GM19455 (cell line): Measurements from ENCODE around the gene ANKRD52.
A peak's percentile ranks its signal among the peaks of the same experiment; 100 is the strongest.
"Not testable (repeated sequence)": the region's sequence is repeated elsewhere in the genome, so short reads cannot be mapped to it uniquely, and the experiment has no call there.

ENCODE experiments used
- ATAC-seq: cut with Tn5 transposase; IDR thresholded peaks from one replicate; pipeline ENCODE4 v1.9.1; 2021; ENCODE audit not compliant: unreplicated experiment

The ANKRD52 gene

GRCh38 chr12:56258068-56258819 lies at the start of gene ANKRD52:
Gene ANKRD52, minus strand, starts transcription at chr12:56258384. Its CDS starts 115 bp downstream, at chr12:56258269.
- ATAC-seq: peak; percentile 88

DNA sequence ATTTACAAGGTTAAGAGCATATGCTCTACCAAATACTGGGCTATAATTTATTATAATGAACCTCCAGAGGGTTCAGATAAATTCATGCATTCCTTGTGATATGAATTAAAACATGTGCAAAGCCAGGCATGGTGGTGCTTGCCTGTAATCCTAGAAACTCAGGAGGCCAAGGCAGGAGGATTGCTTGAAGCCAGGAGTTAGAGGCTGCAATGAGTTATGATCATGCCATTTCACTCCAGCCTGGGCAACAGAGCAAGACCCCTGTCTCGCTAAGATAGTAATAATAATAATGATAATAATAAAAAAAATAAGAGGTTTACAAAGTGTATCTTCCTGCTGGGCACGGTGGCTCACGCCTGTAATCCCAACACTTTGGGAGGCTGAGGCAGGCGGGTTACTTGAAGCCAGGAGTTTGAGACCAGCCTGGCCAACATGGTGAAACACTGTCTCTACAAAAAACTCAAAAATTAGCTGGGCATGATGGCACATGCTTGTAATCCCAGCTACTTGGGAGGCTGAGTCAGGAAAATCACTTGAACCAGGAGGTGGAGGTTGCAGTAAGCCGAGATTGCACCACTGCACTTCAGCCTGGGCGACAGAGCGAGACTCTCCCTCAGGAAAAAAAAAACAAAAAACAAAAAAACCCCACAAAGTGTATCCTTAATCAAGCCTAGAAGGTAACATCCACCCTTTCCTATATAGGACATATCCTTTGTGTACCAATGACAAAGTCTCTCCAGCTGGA lies 49.2 kb upstream of the ANKRD52 start:
- ATAC-seq: no peak

GRCh38 chr12:56304872-56305590 lies 46.8 kb upstream of the ANKRD52 start:
- no peak for ATAC-seq

DNA sequence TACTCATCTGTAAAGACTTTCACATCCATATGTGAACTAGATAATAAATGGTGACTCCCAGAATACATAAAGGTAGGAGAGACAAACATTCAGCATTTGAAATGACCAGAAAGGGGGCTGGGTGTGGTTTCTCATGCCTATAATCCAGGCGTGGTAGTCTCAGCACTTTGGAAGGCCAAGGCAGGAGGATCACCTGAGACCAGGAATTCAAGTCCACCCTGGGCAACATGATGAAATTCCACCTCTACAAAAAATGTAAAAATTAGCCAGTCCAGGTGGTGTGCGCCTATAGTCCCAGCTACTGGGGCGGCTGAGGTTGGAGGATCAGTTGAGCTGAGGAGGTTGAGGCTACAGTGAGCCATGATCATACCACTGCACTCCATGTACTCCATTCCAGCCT lies 46.1 kb upstream of the ANKRD52 start:
- ATAC-seq: no peak

- no peak for ATAC-seq
These were observed 42.7 kb upstream of the ANKRD52 start for GRCh38 chr12:56300644-56301464.

- ATAC-seq: peak; percentile 93
These were observed 41.9 kb upstream of the ANKRD52 start, which contains the start of gene CS for GRCh38 chr12:56299853-56300643. Gene CS, minus strand, starts transcription at chr12:56300330. Its CDS starts 129 bp downstream, at chr12:56300201.

DNA sequence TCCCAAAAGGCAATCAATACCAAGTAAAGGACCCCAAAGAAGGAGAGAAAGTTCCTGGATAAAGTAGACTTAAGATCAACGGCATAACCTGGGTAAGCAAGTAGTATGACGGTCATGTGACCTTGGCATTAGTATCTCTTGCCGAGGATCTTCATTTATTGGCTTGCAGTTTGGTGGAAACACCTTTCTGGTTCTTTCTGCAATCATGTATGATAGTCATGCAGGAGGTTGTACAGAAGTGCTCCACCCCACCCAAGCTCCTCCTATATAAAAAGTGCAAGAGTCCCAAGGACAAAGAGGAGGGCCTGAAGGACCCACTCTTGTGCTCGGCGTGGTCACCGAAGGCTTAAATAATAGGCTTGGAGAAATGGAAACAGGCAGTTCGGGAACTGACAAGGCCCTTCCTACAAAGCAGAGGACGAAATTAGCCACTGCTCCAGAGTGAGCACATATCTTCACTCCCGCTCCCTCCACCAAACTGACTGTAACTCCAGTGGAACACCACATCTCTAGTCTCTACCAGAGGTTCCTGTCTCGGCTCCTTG lies 41.2 kb upstream of the ANKRD52 start:
- peak; percentile 12 for ATAC-seq

DNA sequence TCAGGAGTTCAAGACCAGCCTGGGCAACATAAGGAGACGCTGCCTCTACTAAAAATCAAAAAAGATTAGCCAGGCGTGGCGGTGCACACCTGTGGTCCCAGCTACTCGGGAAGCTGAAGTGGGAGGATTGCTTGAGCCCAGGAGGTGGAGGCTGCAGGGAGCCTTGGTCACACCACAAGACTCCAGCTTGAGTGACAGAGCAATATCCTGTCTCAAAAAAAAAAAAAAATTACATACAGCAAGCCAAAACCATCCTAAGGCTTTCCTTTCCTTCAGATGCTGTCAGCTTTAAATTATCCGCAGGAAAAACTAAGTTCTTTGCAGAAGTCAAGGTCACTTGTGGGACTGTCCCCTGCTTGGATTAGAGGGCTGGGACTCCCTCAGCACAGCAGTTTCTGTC lies 40.6 kb upstream of the ANKRD52 start:
- no peak for ATAC-seq

DNA sequence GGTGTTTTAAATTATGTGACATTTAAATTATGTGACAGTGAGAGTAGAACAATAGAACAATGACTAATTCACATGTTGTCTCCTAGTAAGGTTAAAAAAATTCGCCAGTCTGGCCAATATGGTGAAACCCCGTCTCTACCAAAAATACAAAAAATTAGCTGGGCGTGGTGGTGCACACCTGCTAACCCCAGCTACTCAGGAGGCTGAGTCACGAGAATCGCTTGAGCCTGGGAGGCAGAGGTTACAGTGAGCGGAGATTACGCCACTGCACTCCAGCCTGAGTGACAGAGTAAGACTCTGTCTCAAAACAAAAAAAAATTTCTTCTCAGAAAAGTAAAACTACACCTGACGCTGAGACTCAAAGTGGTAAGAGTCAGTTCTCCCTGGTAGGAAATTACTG lies 39.2 kb upstream of the ANKRD52 start:
- no peak for ATAC-seq

DNA sequence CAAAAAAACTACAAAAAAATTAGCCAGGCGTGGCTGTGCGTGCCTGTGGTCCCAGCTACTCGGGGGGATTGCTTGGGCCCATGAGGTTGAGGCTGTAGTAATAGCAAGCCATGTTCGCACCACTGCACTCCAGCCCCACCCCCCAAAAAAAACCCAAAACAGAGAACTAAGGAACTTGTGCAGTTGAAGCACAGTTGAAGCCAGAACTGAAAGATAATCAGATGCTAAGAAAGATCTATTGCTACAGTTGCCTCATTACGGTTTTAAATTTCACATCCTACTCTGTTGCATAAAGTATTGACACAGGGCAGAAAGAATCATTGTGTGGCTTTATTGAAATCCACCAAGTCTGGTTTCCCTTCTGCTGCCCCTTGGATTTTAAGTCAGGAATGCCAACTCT lies 38.1 kb upstream of the ANKRD52 start:
- no peak for ATAC-seq

DNA sequence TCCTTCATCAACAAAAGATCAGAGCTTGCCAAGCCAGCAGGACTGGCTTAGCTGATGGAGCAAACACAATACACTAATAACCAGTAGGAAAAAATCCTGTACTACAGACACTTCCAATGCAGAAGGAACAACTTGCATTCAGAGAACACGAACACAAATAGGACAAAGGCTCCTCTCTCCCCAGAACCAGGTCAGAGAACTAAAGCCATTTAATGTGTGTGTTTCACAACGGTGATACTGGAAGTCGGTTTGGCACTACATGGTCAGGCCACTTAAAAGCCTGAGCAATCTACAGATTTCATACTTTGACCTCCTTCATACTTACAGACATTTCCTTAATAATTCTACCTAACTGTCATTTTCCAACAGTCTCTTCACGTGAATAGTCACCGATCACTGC lies 35.6 kb upstream of the ANKRD52 start:
- ATAC-seq: no peak

GRCh38 chr12:56288705-56289387 lies 30.7 kb upstream of the ANKRD52 start:
- no peak for ATAC-seq

DNA sequence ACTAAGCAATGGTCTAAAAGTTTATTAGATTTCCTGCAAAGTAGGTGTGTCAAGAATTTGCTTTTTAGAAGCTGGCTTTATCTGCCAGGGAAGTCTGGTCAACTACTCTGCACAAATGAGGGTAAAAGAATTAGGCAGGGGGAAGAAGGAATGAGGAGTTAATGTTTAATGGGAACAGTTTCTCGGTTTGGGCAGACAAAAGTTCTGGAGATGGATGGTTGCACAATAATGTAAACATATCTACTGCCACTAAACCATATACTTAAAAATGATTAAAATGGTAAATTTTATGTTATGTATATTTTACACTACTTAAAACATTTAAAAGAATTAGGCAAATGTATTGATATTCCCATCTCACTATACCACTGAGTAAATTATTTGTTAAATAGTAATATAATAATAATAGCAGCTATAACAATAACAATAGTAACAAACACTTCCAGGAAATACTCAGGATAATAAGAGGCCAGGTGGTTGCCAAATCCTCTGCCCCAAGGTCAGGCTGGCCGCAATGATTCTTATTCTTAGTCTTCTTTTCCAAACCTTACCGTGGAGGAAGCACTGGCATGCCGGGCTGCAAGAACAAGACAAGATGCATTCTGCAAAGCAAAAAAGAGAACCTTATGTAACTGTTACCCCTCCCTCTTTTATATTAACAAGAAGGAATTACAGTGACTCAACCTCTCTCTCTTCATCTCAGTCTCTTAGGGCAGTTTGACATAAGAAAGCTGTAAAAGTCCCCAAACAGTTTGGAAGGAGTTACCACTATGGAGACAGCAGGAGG lies 28.1 kb upstream of the ANKRD52 start:
- no peak for ATAC-seq

GRCh38 chr12:56284263-56284662 lies 26.1 kb upstream of the ANKRD52 start:
- not testable (repeated sequence) for ATAC-seq

DNA sequence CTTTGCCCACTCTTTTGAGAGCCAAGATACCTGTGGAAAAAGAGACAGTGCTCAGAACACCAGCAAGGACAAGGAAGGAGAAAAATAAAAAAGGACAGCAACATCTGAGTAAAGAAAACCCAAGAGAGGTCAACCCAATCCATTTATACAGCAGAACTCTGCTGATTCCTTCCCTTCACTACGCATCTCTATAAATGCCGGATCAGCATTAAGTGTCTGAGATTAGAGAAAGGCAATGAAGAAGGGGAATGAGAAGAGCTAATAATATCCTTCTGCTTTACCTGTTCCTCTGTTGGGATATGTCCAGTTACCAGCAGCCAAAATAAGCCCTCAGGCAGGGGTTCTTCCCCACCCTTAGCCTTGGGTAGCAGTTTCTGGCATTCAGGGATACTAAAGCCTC lies 24.4 kb upstream of the ANKRD52 start:
- no peak for ATAC-seq

GRCh38 chr12:56282030-56282429 lies 23.8 kb upstream of the ANKRD52 start:
- no peak for ATAC-seq

- no peak for ATAC-seq
These were observed 22.7 kb upstream of the ANKRD52 start for GRCh38 chr12:56280849-56281248.

- ATAC-seq: no peak
These were observed 20.7 kb upstream of the ANKRD52 start for GRCh38 chr12:56278905-56279304.
